Neural cell (in vitro differentiated cells): ENCODE results near the gene G6PD. TPM values are rescaled to one million over a fixed set of nuclear protein-coding genes. Genes with fewer than 3 reads are reported as not detected.

Source experiments
- H2AFZ ChIP-seq: fragments of 200-600, 300-800 bp; sonication (generic), shearing (Covaris generic); 2 replicates; pipeline ENCODE4 v1.6.0; 2014; ENCODE audit warnings: low read depth, mild to moderate bottlenecking, antibody characterized with exemption, low read length, moderate library complexity
- H3F3A ChIP-seq: fragments of 200-600 bp; shearing (Covaris generic); 2 replicates; pipeline ENCODE4 v1.6.1; 2016; ENCODE audit warnings: mild to moderate bottlenecking, moderate library complexity, mixed read lengths, antibody characterized with exemption, low read length; ENCODE audit not compliant: insufficient read depth, poor library complexity, severe bottlenecking
- H3K27ac ChIP-seq: fragments of 200-600, 300-800 bp; sonication (generic), shearing (Covaris generic); 2 replicates; pipeline ENCODE4 v1.5.1; 2014; ENCODE audit warnings: mild to moderate bottlenecking, low read length, moderate library complexity
- H3K27me3 ChIP-seq: fragments of 300-800, 200-600 bp; sonication (generic), shearing (Covaris generic); 2 replicates; pipeline ENCODE4 v1.6.0; 2014; ENCODE audit warnings: mild to moderate bottlenecking, low read depth, low read length, moderate library complexity; ENCODE audit not compliant: insufficient read depth
- H3K36me3 ChIP-seq: fragments of 300-800, 200-600 bp; sonication (generic), shearing (Covaris generic); 2 replicates; pipeline ENCODE4 v1.5.1; 2014; ENCODE audit warnings: mild to moderate bottlenecking, antibody characterized with exemption, low read length, moderate library complexity; ENCODE audit not compliant: insufficient read depth
- H3K4me2 ChIP-seq: fragments of 300-800, 200-600 bp; sonication (generic), shearing (Covaris generic); 2 replicates; pipeline ENCODE4 v1.6.0; 2014; ENCODE audit warnings: mild to moderate bottlenecking, low read length
- H3K4me3 ChIP-seq: fragments of 300-800, 200-600 bp; sonication (generic), shearing (Covaris generic); 2 replicates; pipeline ENCODE4 v1.5.1; 2014; ENCODE audit warnings: mild to moderate bottlenecking, low read length, moderate library complexity
- H3K79me2 ChIP-seq: fragments of 200-600 bp; shearing (Covaris generic); replicated peaks from 2 replicates; pipeline ENCODE4 v1.6.0; 2014; ENCODE audit warnings: mild to moderate bottlenecking, low read length, moderate library complexity; ENCODE audit not compliant: insufficient read depth
- H3K9ac ChIP-seq: fragments of 300-800, 200-600 bp; sonication (generic), shearing (Covaris generic); 2 replicates; pipeline ENCODE4 v1.6.1; 2016; ENCODE audit warnings: mild to moderate bottlenecking, low read length, mixed read lengths
- H3K9me2 ChIP-seq: fragments of 200-600 bp; shearing (Covaris generic); 2 replicates; pipeline ENCODE4 v1.6.1; 2016; ENCODE audit warnings: mild to moderate bottlenecking, low read length, mixed read lengths; ENCODE audit not compliant: insufficient read depth
- H3K9me3 ChIP-seq: fragments of 200-600, 300-800 bp; sonication (generic), shearing (Covaris generic); 2 replicates; pipeline ENCODE4 v1.6.1; 2016; ENCODE audit warnings: mild to moderate bottlenecking, mixed run types, low read length, moderate library complexity, mixed read lengths
- H4K20me1 ChIP-seq: fragments of 200-600 bp; shearing (Covaris generic); 2 replicates; pipeline ENCODE4 v1.6.1; 2016; ENCODE audit warnings: mild to moderate bottlenecking, mixed run types; ENCODE audit not compliant: insufficient read depth
- EP300 ChIP-seq: fragments of 450-650 bp; conservative IDR thresholded peaks from 2 replicates; pipeline ENCODE4 v1.6.1; 2014; ENCODE audit warnings: antibody characterized with exemption, mild to moderate bottlenecking, moderate library complexity; ENCODE audit not compliant: poor library complexity, severe bottlenecking
- EZH2 ChIP-seq: fragments of 200-600, 300-800 bp; shearing (Covaris generic), sonication (generic); IDR thresholded peaks from 2 replicates; pipeline ENCODE4 v1.6.1; 2014; ENCODE audit warnings: antibody characterized with exemption, low read length, borderline replicate concordance, mild to moderate bottlenecking; ENCODE audit not compliant: insufficient read depth, poor library complexity, severe bottlenecking
- MXI1 ChIP-seq: fragments of 450-650 bp; conservative IDR thresholded peaks from 2 replicates; pipeline ENCODE4 v1.6.1; 2014; ENCODE audit warnings: antibody characterized with exemption, mild to moderate bottlenecking; ENCODE audit not compliant: poor library complexity, severe bottlenecking
- POLR2AphosphoS5 ChIP-seq: IDR thresholded peaks from 2 replicates; pipeline ENCODE4 v1.6.1; 2012
- RAD21 ChIP-seq: fragments of 450-650 bp; conservative IDR thresholded peaks from 2 replicates; pipeline ENCODE4 v1.6.1; 2014; ENCODE audit warnings: antibody characterized with exemption, mild to moderate bottlenecking, moderate library complexity
- REST ChIP-seq: IDR thresholded peaks from 2 replicates; pipeline ENCODE4 v1.6.1; 2012; ENCODE audit warnings: borderline replicate concordance
- SMC3 ChIP-seq: fragments of 450-650 bp; conservative IDR thresholded peaks from 2 replicates; pipeline ENCODE4 v1.6.1; 2014; ENCODE audit warnings: antibody characterized with exemption, mild to moderate bottlenecking, moderate library complexity; ENCODE audit not compliant: poor library complexity
- TAF1 ChIP-seq: IDR thresholded peaks from 2 replicates; pipeline ENCODE4 v1.6.1; 2012; ENCODE audit warnings: low read depth
- polyA plus RNA-seq: library from polyadenylated mRNA; depleted of rRNA; stranded (reverse); fragments of >200 nt; gene quantifications from 2 replicates; pipeline ENCODE4 v1.2.3, GENCODE V29; 2014
- TF ChIP-seq, protein P1 (sequence below): fragments of 450-650 bp; IDR thresholded peaks from 2 replicates; pipeline ENCODE4 v1.5.1; 2014; ENCODE audit warnings: antibody characterized with exemption, mild to moderate bottlenecking, moderate library complexity; ENCODE audit not compliant: poor library complexity, severe bottlenecking

Gene G6PD
- polyA plus RNA-seq, 1 donor from 2014 or later: 18.8 TPM

DNA sequence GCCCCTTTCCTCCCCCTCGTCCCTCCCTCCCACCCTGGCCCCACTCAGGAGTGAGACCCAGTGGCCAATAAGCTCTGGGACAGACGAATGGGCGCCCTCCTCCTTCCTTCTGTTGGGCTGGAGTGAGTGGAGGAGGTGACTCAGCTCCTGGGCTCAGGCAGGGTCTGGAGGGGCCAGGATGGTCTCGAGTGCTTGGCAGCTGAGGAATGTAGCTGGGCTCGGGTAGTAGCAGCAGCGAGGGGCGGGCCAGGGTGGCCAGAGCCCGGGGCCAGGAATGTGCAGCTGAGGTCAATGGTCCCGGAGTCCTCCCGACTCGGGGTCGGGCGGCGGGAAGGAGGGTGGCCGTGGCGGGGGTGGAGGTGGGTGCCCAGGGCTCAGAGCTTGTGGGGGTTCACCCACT lies 15.0 kb downstream of the G6PD start:
- H3K9me3 ChIP-seq: no peaks in the 10 kb centered on the region
- H3K4me2 ChIP-seq: no peak overlapping the region
- no peak overlapping the region for H3K27ac ChIP-seq
- no peaks in the 10 kb centered on the region for H3F3A ChIP-seq
- H3K9me2 ChIP-seq: no peaks in the 10 kb centered on the region
- H3K36me3 ChIP-seq: no peaks in the 10 kb centered on the region
- H3K27me3 ChIP-seq: no peaks in the 10 kb centered on the region
- TF ChIP-seq MXI1: no peak
- TF ChIP-seq, protein P1, sequence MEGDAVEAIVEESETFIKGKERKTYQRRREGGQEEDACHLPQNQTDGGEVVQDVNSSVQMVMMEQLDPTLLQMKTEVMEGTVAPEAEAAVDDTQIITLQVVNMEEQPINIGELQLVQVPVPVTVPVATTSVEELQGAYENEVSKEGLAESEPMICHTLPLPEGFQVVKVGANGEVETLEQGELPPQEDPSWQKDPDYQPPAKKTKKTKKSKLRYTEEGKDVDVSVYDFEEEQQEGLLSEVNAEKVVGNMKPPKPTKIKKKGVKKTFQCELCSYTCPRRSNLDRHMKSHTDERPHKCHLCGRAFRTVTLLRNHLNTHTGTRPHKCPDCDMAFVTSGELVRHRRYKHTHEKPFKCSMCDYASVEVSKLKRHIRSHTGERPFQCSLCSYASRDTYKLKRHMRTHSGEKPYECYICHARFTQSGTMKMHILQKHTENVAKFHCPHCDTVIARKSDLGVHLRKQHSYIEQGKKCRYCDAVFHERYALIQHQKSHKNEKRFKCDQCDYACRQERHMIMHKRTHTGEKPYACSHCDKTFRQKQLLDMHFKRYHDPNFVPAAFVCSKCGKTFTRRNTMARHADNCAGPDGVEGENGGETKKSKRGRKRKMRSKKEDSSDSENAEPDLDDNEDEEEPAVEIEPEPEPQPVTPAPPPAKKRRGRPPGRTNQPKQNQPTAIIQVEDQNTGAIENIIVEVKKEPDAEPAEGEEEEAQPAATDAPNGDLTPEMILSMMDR: no peak
- TF ChIP-seq EZH2: no peak
- no peak for TF ChIP-seq RAD21
- TF ChIP-seq TAF1: no peak
- TF ChIP-seq EP300: no peak
- no peak for TF ChIP-seq REST
- TF ChIP-seq POLR2AphosphoS5: no peak
- no peak for TF ChIP-seq SMC3
- no peak overlapping the region for H3K9ac ChIP-seq
- H2AFZ ChIP-seq: no peak overlapping the region
- H3K4me3 ChIP-seq: no peak overlapping the region
- H3K79me2 ChIP-seq: no peaks in the 10 kb centered on the region
- no peaks in the 10 kb centered on the region for H4K20me1 ChIP-seq

DNA sequence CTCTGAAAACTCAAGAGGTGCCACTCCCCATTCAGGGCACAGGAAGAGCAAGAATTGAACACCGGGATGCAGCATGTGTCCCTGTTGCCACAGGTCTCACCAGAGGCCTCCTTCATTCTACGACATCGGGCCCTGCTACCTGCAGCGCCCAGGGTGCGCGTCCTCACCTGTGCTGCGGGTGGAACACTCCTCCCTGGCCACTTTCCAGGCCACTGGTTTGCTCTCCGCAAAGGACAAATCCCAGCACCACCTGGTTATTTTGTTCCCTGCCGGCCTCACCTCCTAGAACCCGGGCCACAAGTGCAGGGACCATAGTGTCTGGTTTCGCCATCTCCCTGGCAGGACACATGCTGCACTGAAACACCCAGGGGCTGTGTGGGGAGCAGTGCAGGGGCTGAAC lies 16.4 kb downstream of the G6PD start:
- Histone ChIP-seq H3K9ac (no peak overlapping the region), H3F3A (no peaks in the 10 kb centered on the region), H3K79me2 (no peaks in the 10 kb centered on the region), H2AFZ (no peak overlapping the region), H3K4me2 (no peak overlapping the region), H3K4me3 (no peak overlapping the region), H3K27ac (no peak overlapping the region), H3K36me3 (no peaks in the 10 kb centered on the region), H3K9me2 (no peaks in the 10 kb centered on the region), H3K9me3 (no peaks in the 10 kb centered on the region), H3K27me3 (no peaks in the 10 kb centered on the region), H4K20me1 (no peaks in the 10 kb centered on the region)
- TF ChIP-seq RAD21: no peak
- no peak for TF ChIP-seq REST
- TF ChIP-seq EZH2: no peak
- TF ChIP-seq MXI1: no peak
- TF ChIP-seq, protein P1: no peak
- no peak for TF ChIP-seq EP300
- no peak for TF ChIP-seq TAF1
- TF ChIP-seq SMC3: no peak
- TF ChIP-seq POLR2AphosphoS5: no peak
